Measurements from ENCODE around the gene RBPJL. TPM values are rescaled to one million over a fixed set of nuclear protein-coding genes. Genes with fewer than 3 reads are reported as not detected.

The RBPJL gene
- total RNA-seq, 1 experiment from 2014 or later, result not detected

DNA sequence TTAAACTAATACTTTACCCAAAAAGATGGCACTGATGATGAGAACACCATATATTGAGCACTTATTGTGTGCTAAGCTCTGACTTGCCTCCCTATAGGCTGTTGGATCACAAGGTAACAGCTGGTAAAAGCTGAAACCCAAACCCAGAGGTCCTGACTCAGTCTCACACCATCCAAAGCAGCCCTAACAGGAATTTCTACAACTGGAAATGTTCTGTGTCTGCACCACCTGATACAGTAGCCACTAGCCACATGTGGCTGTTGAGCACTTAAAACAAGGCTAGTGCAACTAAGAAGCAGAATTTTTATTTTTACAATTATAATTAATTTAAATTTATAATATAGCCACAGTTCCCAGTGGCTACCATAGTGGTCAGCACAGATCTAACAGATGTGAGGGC lies 17.1 kb downstream of the RBPJL start:
- H3K79me2 ChIP-seq (ENCODE audit: insufficient read depth, low read length), result 0 out of 2 replicates have a peak, but pooled peaks cover 6% of the 10 kb centered on the region
- no TSS peak for BruUV-seq (replicated peaks)
- H3K27ac ChIP-seq (ENCODE audit: low read depth, low read length), result no peak overlapping the region
- no peak overlapping the region for H3K9ac ChIP-seq (ENCODE audit: low read length)
- H3K4me2 ChIP-seq (ENCODE audit: low read length), result no peak overlapping the region
- no peaks in the 10 kb centered on the region for H3K9me2 ChIP-seq (ENCODE audit: insufficient read depth)
- intact Hi-C loops (cut with micrococcal nuclease), result loop anchor here (1.0 kb wide), 1 partner anchor 448 kb away; no protein-coding TSS in a partner anchor
- DNase-seq (ENCODE audit: low read depth, low spot score), result no peak
- no peak for TF ChIP-seq ZBTB33 (IDR thresholded peaks at IDR 0.05; ENCODE audit: extremely low read depth, insufficient replicate concordance, low read length)
- TF ChIP-seq EZH2phosphoT487 (IDR thresholded peaks at IDR 0.05; ENCODE audit: borderline replicate concordance), result no peak
- no peak for TF ChIP-seq FOSL1 (IDR thresholded peaks at IDR 0.05; ENCODE audit: low read depth)
- ChIA-PET RAD21 (ENCODE audit: low non-redundant PET in 1 of 2, low total read pairs in 2 of 2, uncharacterized antibody in 2 of 2, unreplicated experiment in 2 of 2) (interaction anchor here (0.8 to 1.4 kb wide), 6 partner anchors 12 to 447 kb away, joined by 3 to 14 read pairs (median 5); no protein-coding TSS in a partner anchor), POLR2A (interaction anchor here (1.1 to 1.7 kb wide), 4 partner anchors 21 to 113 kb away, joined by 3 to 10 read pairs (median 6); partner anchors contain the start of gene SDC4), CTCF (interaction anchor here (1.0 to 6.9 kb wide), 8 partner anchors 12 to 448 kb away, joined by 3 to 100 read pairs (median 10); partner anchors contain the start of gene SYS1)
- no peaks in the 10 kb centered on the region for H3K27me3 ChIP-seq (ENCODE audit: insufficient read depth, low read length)
- H3K4me3 ChIP-seq (replicated peaks in 1 of 2; ENCODE audit: low read depth in 1 of 2, low read length in 2 of 2), result no peak overlapping the region
- H3K9me3 ChIP-seq (ENCODE audit: control insufficient read depth in 1 of 2, insufficient read depth in 1 of 2, low read depth in 1 of 2, low read length in 2 of 2), result no peaks in the 10 kb centered on the region
- no peak for ATAC-seq
- peaks cover 8 to 18% of the 10 kb centered on the region in 2 experiments; a peak in 3 of 4 replicates for H3K36me3 ChIP-seq (ENCODE audit: control insufficient read depth in 1 of 2, insufficient read depth in 2 of 2, low read length in 2 of 2)
- no peak overlapping the region for H2AFZ ChIP-seq (ENCODE audit: low read depth, low read length, poor library complexity, severe bottlenecking)
- H3K4me1 ChIP-seq (ENCODE audit: control insufficient read depth in 1 of 2, insufficient read depth in 2 of 2, low read length in 2 of 2), result no peaks in the 10 kb centered on the region
- H4K20me1 ChIP-seq (ENCODE audit: insufficient read depth), result no peaks in the 10 kb centered on the region

DNA sequence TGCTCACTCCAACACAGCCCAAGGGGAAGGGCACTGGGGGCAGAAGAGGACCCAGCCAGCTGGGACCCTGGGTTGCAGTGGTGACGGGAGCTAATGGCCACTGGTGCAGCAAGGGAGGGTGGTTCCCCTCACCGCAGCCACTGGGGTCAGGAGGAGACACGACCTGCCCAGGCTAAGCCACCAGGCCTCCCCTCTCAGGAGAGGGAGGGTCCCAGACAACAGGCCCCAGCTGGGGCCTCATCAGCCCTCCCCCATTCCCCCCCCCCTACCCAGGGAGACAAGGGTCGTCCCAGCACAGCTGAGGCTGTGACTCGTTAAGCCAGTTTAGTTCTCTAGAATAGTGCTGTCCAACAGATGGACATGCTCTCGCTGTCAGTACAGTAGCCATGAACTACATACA lies 18.7 kb downstream of the RBPJL start:
- 0 out of 2 replicates have a peak, but pooled peaks cover 14% of the 10 kb centered on the region for H3K79me2 ChIP-seq (ENCODE audit: insufficient read depth, low read length)
- RAD21 ChIA-PET (ENCODE audit: low non-redundant PET in 1 of 2, low total read pairs in 2 of 2, uncharacterized antibody in 2 of 2, unreplicated experiment in 2 of 2), result interaction anchor here in 1 of 2 experiments (1.2 to 1.3 kb wide), 2 partner anchors 12 to 111 kb away, joined by 3 read pairs; no protein-coding TSS in a partner anchor
- H3K36me3 ChIP-seq (ENCODE audit: control insufficient read depth in 1 of 2, insufficient read depth in 2 of 2, low read length in 2 of 2), result peaks cover 19 to 34% of the 10 kb centered on the region in 2 experiments; a peak in 3 of 4 replicates
- TF ChIP-seq EZH2 (IDR thresholded peaks at IDR 0.05) (no peak), EGR1 (IDR thresholded peaks at IDR 0.05; ENCODE audit: low read depth) (no peak), POLR2A (IDR thresholded peaks at IDR 0.05; ENCODE audit: borderline replicate concordance, extremely low read depth, insufficient read depth, insufficient read length) (no peak), CEBPB (IDR thresholded peaks at IDR 0.05; ENCODE audit: low read depth) (no peak), EZH2phosphoT487 (IDR thresholded peaks at IDR 0.05; ENCODE audit: borderline replicate concordance) (no peak), YY1 (IDR thresholded peaks at IDR 0.05; ENCODE audit: extremely low read depth, insufficient replicate concordance, low read depth, low read length) (no peak)
- no peaks in the 10 kb centered on the region for H3K9me3 ChIP-seq (ENCODE audit: control insufficient read depth in 1 of 2, insufficient read depth in 1 of 2, low read depth in 1 of 2, low read length in 2 of 2)
- POLR2A ChIA-PET, result interaction anchor here (2.0 kb wide), 1 partner anchor 12 kb away, joined by 4 read pairs; no protein-coding TSS in a partner anchor
- H3K4me3 ChIP-seq (replicated peaks in 1 of 2; ENCODE audit: low read depth in 1 of 2, low read length in 2 of 2), result no peak overlapping the region
- no TSS peak for BruUV-seq (replicated peaks)
- H4K20me1 ChIP-seq (ENCODE audit: insufficient read depth), result peaks cover 2% of the 10 kb centered on the region; the same call in 1 of the 2 replicates
- H3K4me2 ChIP-seq (ENCODE audit: low read length), result no peak overlapping the region
- H3K27ac ChIP-seq (ENCODE audit: low read depth, low read length), result no peak overlapping the region
- DNase-seq (ENCODE audit: low read depth, low spot score) (no peak), ATAC-seq (no peak)
- no peak overlapping the region for H3K9ac ChIP-seq (ENCODE audit: low read length)
- no peaks in the 10 kb centered on the region for H3K4me1 ChIP-seq (ENCODE audit: control insufficient read depth in 1 of 2, insufficient read depth in 2 of 2, low read length in 2 of 2)
- intact Hi-C loops (cut with micrococcal nuclease), result no loop called here
- no peak overlapping the region for H2AFZ ChIP-seq (ENCODE audit: low read depth, low read length, poor library complexity, severe bottlenecking)
- H3K27me3 ChIP-seq (ENCODE audit: insufficient read depth, low read length), result no peaks in the 10 kb centered on the region
- H3K9me2 ChIP-seq (ENCODE audit: insufficient read depth), result no peaks in the 10 kb centered on the region
- CTCF ChIA-PET, result no interaction called here
